SKM-1 (cell line): ENCODE results near the gene PITPNM3.
"Not testable (repeated sequence)": the region's sequence is repeated elsewhere in the genome, so short reads cannot be mapped to it uniquely, and the experiment has no call there.

Experiments
- DNase-seq: peaks from one replicate; lab custom pipeline; 2025; ENCODE audit not compliant: unreplicated experiment; lab: John Stamatoyannopoulos, UW

Gene PITPNM3

GRCh38 chr17:6502142-6502541 lies 54.2 kb downstream of the PITPNM3 start:
- DNase-seq, result no peak

GRCh38 chr17:6501359-6501758 lies 55.0 kb downstream of the PITPNM3 start:
- DNase-seq, result no peak

- no peak for DNase-seq
Measured at GRCh38 chr17:6498901-6499540, 57.3 kb downstream of the PITPNM3 start.

GRCh38 chr17:6498356-6498755 lies 58.0 kb downstream of the PITPNM3 start:
- DNase-seq, result no peak

- no peak for DNase-seq
Measured at GRCh38 chr17:6497496-6498221, 58.7 kb downstream of the PITPNM3 start.

- no peak for DNase-seq
Measured at GRCh38 chr17:6496640-6497441, 59.5 kb downstream of the PITPNM3 start.

GRCh38 chr17:6496116-6496481 lies 60.3 kb downstream of the PITPNM3 start:
- no peak for DNase-seq

- DNase-seq, result no peak
Measured at GRCh38 chr17:6495450-6496115, 60.8 kb downstream of the PITPNM3 start.

- DNase-seq, result no peak
Measured at GRCh38 chr17:6494239-6494941, 62.0 kb downstream of the PITPNM3 start.

- no peak for DNase-seq
Measured at GRCh38 chr17:6492892-6493674, 63.3 kb downstream of the PITPNM3 start.

GRCh38 chr17:6491071-6491700 lies 65.2 kb downstream of the PITPNM3 start:
- DNase-seq, result no peak

GRCh38 chr17:6489016-6489550 lies 67.3 kb downstream of the PITPNM3 start:
- no peak for DNase-seq

GRCh38 chr17:6488008-6488539 lies 68.3 kb downstream of the PITPNM3 start:
- DNase-seq, result no peak

- no peak for DNase-seq
Measured at GRCh38 chr17:6487251-6488007, 68.9 kb downstream of the PITPNM3 start.

- DNase-seq, result no peak
Measured at GRCh38 chr17:6485646-6486412, 70.5 kb downstream of the PITPNM3 start.

GRCh38 chr17:6483507-6483906 lies 72.8 kb downstream of the PITPNM3 start:
- no peak for DNase-seq

GRCh38 chr17:6482796-6483195 lies 73.6 kb downstream of the PITPNM3 start:
- DNase-seq, result not testable (repeated sequence)

- no peak for DNase-seq
Measured at GRCh38 chr17:6482105-6482455, 74.3 kb downstream of the PITPNM3 start.
